CD4-positive, alpha-beta T cell treated with Interleukin-6 at 100 ng/mL for 8 hours (primary cell): ENCODE measurements around the gene SLC30A10.
"Not testable (repeated sequence)": the region's sequence is repeated elsewhere in the genome, so short reads cannot be mapped to it uniquely, and the experiment has no call there.

Experiments
- DNase-seq: peaks from one replicate; pipeline ENCODE4 v3.0.0-alpha.2; 2020; ENCODE audit warnings: mixed read lengths, low spot score

SLC30A10 gene

DNA sequence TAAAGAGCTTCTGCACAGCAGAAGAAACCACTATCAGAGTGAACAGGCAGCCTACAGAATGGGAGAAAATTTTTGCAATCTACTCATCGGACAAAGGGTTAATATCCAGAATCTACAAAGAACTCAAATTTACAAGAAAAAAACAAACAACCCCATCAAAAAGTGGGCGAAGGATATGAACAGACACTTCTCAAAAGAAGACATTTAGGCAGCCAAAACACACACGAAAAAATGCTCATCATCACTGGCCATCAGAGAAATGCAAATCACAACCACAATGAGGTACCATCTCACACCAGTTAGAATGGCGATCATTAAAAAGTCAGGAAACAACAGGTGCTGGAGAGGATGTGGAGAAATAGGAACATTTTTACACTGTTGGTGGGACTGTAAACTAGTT is 36.5 kb downstream of the SLC30A10 start:
- not testable (repeated sequence) for DNase-seq

DNA sequence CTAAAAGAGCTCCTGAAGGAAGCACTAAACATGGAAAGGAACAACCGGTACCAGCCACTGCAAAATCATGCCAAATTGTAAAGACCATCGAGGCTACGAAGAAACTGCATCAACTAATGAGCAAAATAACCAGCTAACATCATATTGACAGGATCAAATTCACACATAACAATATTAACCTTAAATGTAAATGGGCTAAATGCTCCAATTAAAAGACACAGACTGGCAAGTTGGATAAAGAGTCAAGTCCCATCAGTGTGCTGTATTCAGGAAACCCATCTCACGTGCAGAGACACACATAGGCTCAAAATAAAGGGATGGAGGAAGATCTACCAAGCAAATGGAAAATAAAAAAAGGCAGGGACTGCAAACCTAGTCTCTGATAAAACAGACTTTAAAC is 39.7 kb downstream of the SLC30A10 start:
- not testable (repeated sequence) for DNase-seq

DNA sequence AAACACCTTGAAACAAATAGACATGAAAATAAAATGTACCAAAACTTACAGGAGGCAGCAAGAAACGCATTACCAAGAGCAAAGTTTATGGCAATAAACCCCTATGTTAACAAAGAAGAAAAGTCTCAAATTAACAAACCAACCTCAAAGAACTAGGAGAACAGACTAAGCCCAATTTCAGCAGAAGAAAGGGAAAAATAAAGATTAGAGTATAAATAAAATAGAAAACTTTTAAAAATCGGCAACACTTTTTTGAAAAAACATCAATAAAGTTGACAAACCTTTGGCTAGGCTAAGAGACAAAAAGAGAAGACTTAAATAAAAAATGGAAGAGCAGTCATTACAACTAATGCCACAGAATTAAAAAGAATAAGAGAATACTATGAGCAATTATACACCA is 42.7 kb downstream of the SLC30A10 start:
- DNase-seq: no peak

DNA sequence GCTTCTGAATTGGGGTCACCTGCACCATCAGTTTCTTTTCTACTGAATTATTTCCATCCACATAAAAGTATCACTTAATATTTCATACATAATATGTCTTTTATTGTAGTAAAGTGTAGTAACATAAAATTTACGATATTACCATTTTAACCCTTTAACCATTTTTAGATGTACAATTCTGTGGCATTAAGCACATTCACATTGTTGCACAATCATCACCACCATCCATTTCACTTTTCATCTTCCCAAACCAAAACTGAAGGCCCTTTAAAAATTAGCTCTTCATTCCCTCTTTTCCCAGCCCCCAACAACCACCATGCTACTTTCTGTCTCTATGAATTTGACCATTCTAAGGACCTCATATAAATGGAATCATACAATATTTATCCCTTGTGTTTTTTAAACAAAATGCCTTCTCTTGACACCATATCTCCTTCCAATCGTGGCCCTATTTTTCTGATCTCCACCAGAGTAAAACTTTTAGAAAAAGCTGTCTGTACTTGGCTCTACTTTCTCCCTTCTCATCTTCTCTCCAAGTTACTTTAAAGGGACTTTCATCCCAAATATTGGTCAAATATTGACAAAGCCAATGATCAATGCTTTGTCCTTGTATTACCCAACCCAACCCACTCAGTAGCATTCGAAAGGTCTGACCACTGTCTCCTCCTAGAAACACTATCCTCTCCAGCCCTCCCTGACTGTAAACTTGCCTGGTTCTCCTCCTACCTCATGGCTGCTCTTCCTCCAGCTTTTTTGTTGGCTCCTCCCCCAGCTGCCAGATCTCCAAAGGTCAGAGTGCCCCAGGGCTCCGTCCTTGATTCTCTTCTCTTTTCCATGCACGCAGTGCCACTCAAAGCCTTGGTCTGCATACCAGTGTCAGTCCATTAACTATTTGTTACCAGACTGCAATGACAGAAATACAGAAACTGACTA is 44.7 kb downstream of the SLC30A10 start:
- DNase-seq: no peak

DNA sequence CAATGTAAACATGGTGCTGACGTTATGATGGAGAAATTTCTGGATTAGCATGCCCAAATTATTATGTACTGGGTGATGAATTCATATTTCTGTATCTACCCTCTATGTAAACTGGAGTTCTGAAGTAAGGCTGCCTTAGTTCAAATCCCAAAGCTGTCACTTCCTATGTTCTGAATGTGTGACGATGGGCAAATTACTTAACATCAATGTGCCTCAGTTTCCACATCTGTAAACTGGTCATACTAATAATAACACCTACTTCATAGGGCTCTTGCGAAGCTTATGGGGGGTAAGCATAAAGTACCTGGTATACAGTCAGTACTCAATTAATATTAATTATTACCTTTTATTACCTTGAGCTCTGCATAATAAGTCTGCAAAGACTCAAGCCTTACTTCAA is 45.6 kb downstream of the SLC30A10 start:
- DNase-seq: no peak

- DNase-seq: no peak
Observed at GRCh38 chr1:219882096-219882495, 46.3 kb downstream of the SLC30A10 start.

DNA sequence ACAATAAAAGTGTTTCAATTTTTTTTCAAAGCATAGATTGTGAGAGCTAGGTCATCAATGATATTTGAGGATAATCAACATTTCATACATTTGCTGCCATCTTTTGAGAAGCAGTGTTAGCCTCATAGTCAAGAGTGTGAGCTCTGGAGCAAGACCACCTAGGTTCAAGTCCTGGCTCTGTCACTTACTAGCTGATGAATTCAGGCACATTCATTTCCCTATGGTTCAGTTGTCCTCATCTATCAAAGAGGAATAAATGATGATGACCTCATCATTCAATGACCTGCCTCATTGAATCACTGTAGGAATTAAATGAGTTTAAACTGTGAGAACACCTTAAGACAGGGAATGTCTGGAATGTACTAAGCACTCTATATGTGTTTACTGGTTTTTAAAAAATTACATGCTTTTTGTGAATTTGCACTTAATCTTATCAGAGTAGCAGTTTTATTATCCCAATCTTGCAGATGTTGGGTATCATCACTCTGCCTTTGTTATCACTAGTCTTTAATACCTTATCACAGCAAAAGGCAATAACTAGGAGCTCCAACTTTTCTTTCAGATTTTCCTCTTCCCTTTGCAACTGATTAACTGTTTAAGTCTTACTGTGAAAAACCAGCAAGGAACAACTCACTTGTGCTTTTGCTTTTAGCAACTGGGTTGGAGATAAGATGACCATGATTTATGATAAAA is 47.4 kb downstream of the SLC30A10 start:
- DNase-seq: no peak

DNA sequence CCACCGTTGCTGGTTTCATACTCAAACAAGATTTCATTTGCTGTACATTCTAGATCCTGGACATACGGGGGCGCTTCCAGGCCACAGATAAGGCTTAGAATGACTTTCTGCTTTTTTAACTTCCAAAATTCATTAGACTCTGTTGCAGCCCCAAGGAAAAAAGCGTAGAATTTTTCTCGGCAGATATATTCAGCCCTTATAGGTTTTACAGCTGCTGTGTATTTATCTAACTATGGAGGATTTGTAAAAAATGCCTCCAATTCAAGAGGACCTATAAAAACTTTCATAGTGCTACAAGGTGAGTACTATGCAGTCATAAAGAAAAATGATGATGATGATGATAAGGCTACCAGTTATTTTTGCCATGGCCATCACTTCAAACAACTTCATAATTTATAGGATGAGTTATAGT is 51.6 kb downstream of the SLC30A10 start:
- no peak for DNase-seq

DNA sequence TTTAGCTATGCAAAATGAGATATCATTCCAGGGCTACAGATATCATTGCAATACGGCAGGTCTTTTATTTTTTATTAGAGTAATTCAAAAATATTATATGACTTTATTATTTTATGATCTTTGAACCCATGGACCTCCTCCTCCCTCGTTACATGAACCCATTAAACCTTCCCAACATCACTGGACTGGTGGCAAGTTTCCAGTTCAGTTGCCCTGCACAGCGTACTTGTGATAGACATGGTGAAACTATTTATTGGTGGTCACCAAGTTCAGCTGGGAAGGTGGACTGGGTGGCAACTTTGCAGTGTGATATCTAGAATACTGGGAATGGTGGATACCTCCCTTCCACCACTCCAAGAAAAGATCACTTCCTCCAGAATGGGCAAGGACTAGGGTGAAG is 52.5 kb downstream of the SLC30A10 start:
- DNase-seq: no peak

- DNase-seq: not testable (repeated sequence)
Observed at GRCh38 chr1:219872538-219872937, 55.8 kb downstream of the SLC30A10 start.

- no peak for DNase-seq
Observed at GRCh38 chr1:219871427-219872057, 56.8 kb downstream of the SLC30A10 start.

DNA sequence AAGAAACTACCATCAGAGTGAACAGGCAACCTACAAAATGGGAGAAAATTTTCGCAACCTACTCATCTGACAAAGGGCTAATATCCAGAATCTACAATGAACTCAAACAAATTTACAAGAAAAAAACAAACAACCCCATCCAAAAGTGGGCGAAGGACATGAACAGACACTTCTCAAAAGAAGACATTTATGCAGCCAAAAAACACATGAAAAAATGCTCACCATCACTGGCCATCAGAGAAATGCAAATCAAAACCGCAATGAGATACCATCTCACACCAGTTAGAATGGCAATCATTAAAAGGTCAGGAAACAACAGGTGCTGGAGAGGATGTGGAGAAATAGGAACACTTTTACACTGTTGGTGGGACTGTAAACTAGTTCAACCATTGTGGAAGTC is 59.7 kb downstream of the SLC30A10 start:
- DNase-seq: not testable (repeated sequence)
